Measurements from ENCODE around the gene DYSF. TPM values are rescaled to one million over a fixed set of nuclear protein-coding genes. Genes with fewer than 3 reads are reported as not detected.

Gene DYSF
- total RNA-seq, 1 donor from 2014 or later = 112 TPM

- Mint-ChIP-seq H3K9me3 (ENCODE audit: low read depth) (no peaks in the 10 kb centered on the region), H3K4me3 (ENCODE audit: unreplicated experiment) (peak overlapping the region; percentile 25), H3K27ac (ENCODE audit: unreplicated experiment) (no peak overlapping the region), H3K27me3 (ENCODE audit: low read depth) (no peaks in the 10 kb centered on the region), H3K4me1 (ENCODE audit: low read depth) (peaks cover 28% of the 10 kb centered on the region), H3K36me3 (ENCODE audit: low read depth) (peaks cover 26% of the 10 kb centered on the region)
- DNase-seq (ENCODE audit: low spot score) = peak; percentile 77
- TF ChIP-seq, protein P1, sequence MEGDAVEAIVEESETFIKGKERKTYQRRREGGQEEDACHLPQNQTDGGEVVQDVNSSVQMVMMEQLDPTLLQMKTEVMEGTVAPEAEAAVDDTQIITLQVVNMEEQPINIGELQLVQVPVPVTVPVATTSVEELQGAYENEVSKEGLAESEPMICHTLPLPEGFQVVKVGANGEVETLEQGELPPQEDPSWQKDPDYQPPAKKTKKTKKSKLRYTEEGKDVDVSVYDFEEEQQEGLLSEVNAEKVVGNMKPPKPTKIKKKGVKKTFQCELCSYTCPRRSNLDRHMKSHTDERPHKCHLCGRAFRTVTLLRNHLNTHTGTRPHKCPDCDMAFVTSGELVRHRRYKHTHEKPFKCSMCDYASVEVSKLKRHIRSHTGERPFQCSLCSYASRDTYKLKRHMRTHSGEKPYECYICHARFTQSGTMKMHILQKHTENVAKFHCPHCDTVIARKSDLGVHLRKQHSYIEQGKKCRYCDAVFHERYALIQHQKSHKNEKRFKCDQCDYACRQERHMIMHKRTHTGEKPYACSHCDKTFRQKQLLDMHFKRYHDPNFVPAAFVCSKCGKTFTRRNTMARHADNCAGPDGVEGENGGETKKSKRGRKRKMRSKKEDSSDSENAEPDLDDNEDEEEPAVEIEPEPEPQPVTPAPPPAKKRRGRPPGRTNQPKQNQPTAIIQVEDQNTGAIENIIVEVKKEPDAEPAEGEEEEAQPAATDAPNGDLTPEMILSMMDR (IDR thresholded peaks at IDR 0.05) = no peak
Measured at GRCh38 chr2:71557321-71557720, 104.0 kb downstream of the DYSF start.

GRCh38 chr2:71558300-71559051 is 105.1 kb downstream of the DYSF start:
- TF ChIP-seq, protein P1 (IDR thresholded peaks at IDR 0.05) = no peak
- H3K9me3 Mint-ChIP-seq (ENCODE audit: low read depth) = no peaks in the 10 kb centered on the region
- H3K4me3 Mint-ChIP-seq (ENCODE audit: unreplicated experiment) = no peak overlapping the region
- peak overlapping the region; percentile 36 for H3K27ac Mint-ChIP-seq (ENCODE audit: unreplicated experiment)
- DNase-seq (ENCODE audit: low spot score) = peak; percentile 73
- peaks cover 39% of the 10 kb centered on the region for H3K4me1 Mint-ChIP-seq (ENCODE audit: low read depth)
- no peaks in the 10 kb centered on the region for H3K27me3 Mint-ChIP-seq (ENCODE audit: low read depth)
- peaks cover 26% of the 10 kb centered on the region for H3K36me3 Mint-ChIP-seq (ENCODE audit: low read depth)

GRCh38 chr2:71559080-71559827 is 105.9 kb downstream of the DYSF start:
- TF ChIP-seq, protein P1 (IDR thresholded peaks at IDR 0.05) = no peak
- peak; percentile 85 for DNase-seq (ENCODE audit: low spot score)
- no peaks in the 10 kb centered on the region for H3K27me3 Mint-ChIP-seq (ENCODE audit: low read depth)
- H3K4me1 Mint-ChIP-seq (ENCODE audit: low read depth) = peaks cover 47% of the 10 kb centered on the region
- no peaks in the 10 kb centered on the region for H3K9me3 Mint-ChIP-seq (ENCODE audit: low read depth)
- peaks cover 23% of the 10 kb centered on the region for H3K36me3 Mint-ChIP-seq (ENCODE audit: low read depth)
- no peak overlapping the region for H3K27ac Mint-ChIP-seq (ENCODE audit: unreplicated experiment)
- H3K4me3 Mint-ChIP-seq (ENCODE audit: unreplicated experiment) = no peak overlapping the region

- Mint-ChIP-seq H3K4me3 (ENCODE audit: unreplicated experiment) (no peak overlapping the region), H3K27me3 (ENCODE audit: low read depth) (no peaks in the 10 kb centered on the region), H3K9me3 (ENCODE audit: low read depth) (no peaks in the 10 kb centered on the region), H3K36me3 (ENCODE audit: low read depth) (peaks cover 18% of the 10 kb centered on the region), H3K4me1 (ENCODE audit: low read depth) (peaks cover 51% of the 10 kb centered on the region), H3K27ac (ENCODE audit: unreplicated experiment) (no peak overlapping the region)
- DNase-seq (ENCODE audit: low spot score) = peak; percentile 66
- TF ChIP-seq, protein P1 (IDR thresholded peaks at IDR 0.05) = no peak
Measured at GRCh38 chr2:71559828-71560637, 106.7 kb downstream of the DYSF start.

- Mint-ChIP-seq H3K4me1 (ENCODE audit: low read depth) (peaks cover 56% of the 10 kb centered on the region), H3K9me3 (ENCODE audit: low read depth) (no peaks in the 10 kb centered on the region), H3K36me3 (ENCODE audit: low read depth) (peaks cover 14% of the 10 kb centered on the region), H3K4me3 (ENCODE audit: unreplicated experiment) (no peak overlapping the region), H3K27ac (ENCODE audit: unreplicated experiment) (no peak overlapping the region), H3K27me3 (ENCODE audit: low read depth) (no peaks in the 10 kb centered on the region)
- DNase-seq (ENCODE audit: low spot score) = peak; percentile 86
- TF ChIP-seq, protein P1 (IDR thresholded peaks at IDR 0.05) = no peak
Measured at GRCh38 chr2:71560638-71561011, 107.3 kb downstream of the DYSF start.
